Mammary epithelial cell (primary cell): Measurements from ENCODE around the gene KIAA0319L.
"Not testable (repeated sequence)": the region's sequence is repeated elsewhere in the genome, so short reads cannot be mapped to it uniquely, and the experiment has no call there.

ENCODE experiments used
- EZH2 ChIP-seq: IDR thresholded peaks from 2 replicates; pipeline ENCODE4 v1.6.1; 2012; ENCODE audit warnings: low read length, inconsistent platforms, borderline replicate concordance
- TF ChIP-seq, protein P1 (sequence below), 2 donors: IDR thresholded peaks in 1 of 2; conservative IDR thresholded peaks in 1 of 2; 2 replicates each; pipeline ENCODE4 v1.5.1; 2011 to 2012; ENCODE audit warnings: inconsistent platforms in 2 of 2, low read length in 2 of 2, mild to moderate bottlenecking in 2 of 2, control low read depth in 1 of 2, low read depth in 1 of 2; ENCODE audit not compliant: insufficient read depth in 1 of 2; ENCODE audit errors: extremely low read depth in 1 of 2

- TF ChIP-seq, protein P1, sequence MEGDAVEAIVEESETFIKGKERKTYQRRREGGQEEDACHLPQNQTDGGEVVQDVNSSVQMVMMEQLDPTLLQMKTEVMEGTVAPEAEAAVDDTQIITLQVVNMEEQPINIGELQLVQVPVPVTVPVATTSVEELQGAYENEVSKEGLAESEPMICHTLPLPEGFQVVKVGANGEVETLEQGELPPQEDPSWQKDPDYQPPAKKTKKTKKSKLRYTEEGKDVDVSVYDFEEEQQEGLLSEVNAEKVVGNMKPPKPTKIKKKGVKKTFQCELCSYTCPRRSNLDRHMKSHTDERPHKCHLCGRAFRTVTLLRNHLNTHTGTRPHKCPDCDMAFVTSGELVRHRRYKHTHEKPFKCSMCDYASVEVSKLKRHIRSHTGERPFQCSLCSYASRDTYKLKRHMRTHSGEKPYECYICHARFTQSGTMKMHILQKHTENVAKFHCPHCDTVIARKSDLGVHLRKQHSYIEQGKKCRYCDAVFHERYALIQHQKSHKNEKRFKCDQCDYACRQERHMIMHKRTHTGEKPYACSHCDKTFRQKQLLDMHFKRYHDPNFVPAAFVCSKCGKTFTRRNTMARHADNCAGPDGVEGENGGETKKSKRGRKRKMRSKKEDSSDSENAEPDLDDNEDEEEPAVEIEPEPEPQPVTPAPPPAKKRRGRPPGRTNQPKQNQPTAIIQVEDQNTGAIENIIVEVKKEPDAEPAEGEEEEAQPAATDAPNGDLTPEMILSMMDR (conservative IDR thresholded peaks at IDR 0.05 in 1 of 2, IDR thresholded peaks at IDR 0.05 in 1 of 2; ENCODE audit: extremely low read depth in 1 of 2, insufficient read depth in 1 of 2, low read depth in 1 of 2, low read length in 2 of 2), result not testable (repeated sequence)
- TF ChIP-seq EZH2, result not testable (repeated sequence)
Measured at GRCh38 chr1:35585805-35586204, 28.6 kb upstream of the KIAA0319L start.
